ENCODE measurements around the gene GUCY1A1. TPM values are rescaled to one million over a fixed set of nuclear protein-coding genes. Genes with fewer than 3 reads are reported as not detected.

Gene GUCY1A1
- total RNA-seq, 2 donors from 2014 or later = 7.6 to 20.0 TPM

DNA sequence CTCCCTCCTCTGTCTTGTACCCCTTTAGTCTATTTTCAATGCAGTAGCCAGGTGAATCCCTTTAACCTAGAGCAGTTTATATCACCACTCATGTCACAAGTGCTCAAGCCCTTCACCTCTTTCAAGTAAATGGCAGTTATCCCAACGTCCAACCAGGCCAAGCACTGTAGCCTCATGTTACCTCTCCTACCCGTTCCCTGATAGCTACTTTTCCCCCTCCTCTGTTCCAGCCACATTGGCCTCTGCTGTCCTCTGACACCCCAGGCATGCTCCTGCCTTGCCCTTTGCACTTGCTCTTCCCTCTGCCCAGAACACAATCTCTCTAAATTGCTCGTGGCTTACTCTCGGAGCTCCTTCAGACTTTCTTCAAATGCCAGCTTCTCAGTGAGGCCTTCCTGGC lies 107.4 kb downstream of the GUCY1A1 start:
- intact Hi-C loops (cut with DNase I) = no loop called here
- WGBS, 2 donors = 56 to 69% methylated on average over 4 of the region's 4 CpGs
- peaks cover 23% of the 10 kb centered on the region for H3K4me1 ChIP-seq

GRCh38 chr4:155777971-155778735 lies 111.5 kb downstream of the GUCY1A1 start:
- Histone ChIP-seq H3K4me1 (peaks cover 24% of the 10 kb centered on the region), H3K27me3 (no peaks in the 10 kb centered on the region), H3K27ac (peak overlapping the region in 3 of 4 donors; percentile 71 to 86 (median 71)), H3K4me3 (no peak overlapping the region), H3K9me3 (no peaks in the 10 kb centered on the region), H3K36me3 (replicated peaks in 1 of 2; ENCODE audit: insufficient read depth in 1 of 2, low read depth in 2 of 2) (no peaks in the 10 kb centered on the region)
- 6 to 17% methylated on average over 3 of the region's 3 CpGs for WGBS, 2 donors
- intact Hi-C loops (cut with DNase I) = no loop called here
- peak; percentile 33 to 71 (median 56) for DNase-seq
- TF ChIP-seq CTCF (IDR thresholded peaks at IDR 0.05) (no peak), POLR2A (IDR thresholded peaks at IDR 0.05) (no peak)
- peak; percentile 96 for ATAC-seq

More for the DNA sequence above, 107.4 kb downstream of the GUCY1A1 start:
- Histone ChIP-seq H3K4me3 (no peak overlapping the region), H3K9me3 (no peaks in the 10 kb centered on the region), H3K36me3 (replicated peaks in 1 of 2; ENCODE audit: insufficient read depth in 1 of 2, low read depth in 2 of 2) (no peaks in the 10 kb centered on the region), H3K27ac (no peak overlapping the region), H3K27me3 (no peaks in the 10 kb centered on the region)
- ATAC-seq (no peak), DNase-seq (no peak)
- TF ChIP-seq POLR2A (IDR thresholded peaks at IDR 0.05) (no peak), CTCF (IDR thresholded peaks at IDR 0.05) (no peak)

DNA sequence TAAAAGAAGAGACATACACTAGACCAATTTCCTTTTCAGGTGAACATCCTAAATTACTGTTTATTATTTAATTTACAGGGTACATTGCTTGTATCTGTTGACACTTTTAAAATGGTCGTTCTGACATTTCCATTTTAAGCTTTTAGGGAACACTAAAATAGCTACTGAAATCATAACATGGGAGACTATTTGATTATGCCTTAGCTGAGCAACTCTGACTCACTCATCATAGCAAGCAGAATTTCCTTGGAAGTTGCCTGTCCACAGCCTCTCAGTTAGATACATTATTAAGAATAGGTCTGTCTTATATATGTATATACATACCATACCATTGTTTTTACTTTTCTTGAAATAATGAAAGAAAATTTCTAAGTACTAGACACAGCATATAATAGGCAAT lies 114.1 kb downstream of the GUCY1A1 start:
- intact Hi-C loops (cut with DNase I) = no loop called here
- no peaks in the 10 kb centered on the region for H3K9me3 ChIP-seq
- no peak overlapping the region for H3K27ac ChIP-seq

DNA sequence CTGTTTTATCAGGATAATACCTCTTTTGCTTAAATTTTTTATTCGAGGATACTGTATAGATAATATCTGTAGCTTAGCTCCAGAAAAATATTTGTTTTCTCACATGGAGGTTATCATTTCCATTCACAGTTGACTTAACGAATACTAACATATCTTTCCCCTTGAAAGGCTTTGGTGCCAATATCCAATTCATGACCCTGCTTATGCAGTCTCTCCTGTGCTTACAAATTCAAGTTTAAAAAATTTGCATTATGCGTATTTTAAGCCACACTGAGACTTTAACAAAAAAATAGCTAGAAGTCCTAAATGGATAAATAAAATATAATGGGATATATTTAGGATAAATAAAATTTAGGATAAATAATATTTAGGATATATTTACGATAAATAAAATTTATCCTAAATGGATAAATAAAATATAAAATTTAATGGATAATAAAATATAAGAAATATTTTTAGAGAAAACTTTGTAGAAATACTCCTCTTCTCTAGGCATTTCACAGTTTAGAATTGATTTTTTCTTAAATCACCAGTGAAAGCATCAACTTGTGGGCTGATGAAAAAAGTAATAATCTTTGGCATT lies 114.7 kb downstream of the GUCY1A1 start:
- Histone ChIP-seq H3K27ac (no peak overlapping the region), H3K4me1 (peaks cover 37% of the 10 kb centered on the region), H3K27me3 (no peaks in the 10 kb centered on the region), H3K4me3 (no peak overlapping the region), H3K9me3 (no peaks in the 10 kb centered on the region), H3K36me3 (replicated peaks in 1 of 2; ENCODE audit: insufficient read depth in 1 of 2, low read depth in 2 of 2) (no peaks in the 10 kb centered on the region)
- intact Hi-C loops (cut with DNase I) = no loop called here
- no peak for TF ChIP-seq POLR2A (IDR thresholded peaks at IDR 0.05)
- no peak for TF ChIP-seq CTCF (IDR thresholded peaks at IDR 0.05)
- no peak for ATAC-seq
- DNase-seq = no peak
- WGBS, 2 donors = 60 to 65% methylated on average over 4 of the region's 4 CpGs

More for the DNA sequence above, 114.1 kb downstream of the GUCY1A1 start:
- no peaks in the 10 kb centered on the region for H3K27me3 ChIP-seq
- H3K4me3 ChIP-seq = no peak overlapping the region
- ATAC-seq = no peak
- H3K4me1 ChIP-seq = peaks cover 37% of the 10 kb centered on the region
- WGBS, 2 donors = 58 to 70% methylated on average over 1 of the region's 1 CpG
- DNase-seq = no peak
- no peaks in the 10 kb centered on the region for H3K36me3 ChIP-seq (replicated peaks in 1 of 2; ENCODE audit: insufficient read depth in 1 of 2, low read depth in 2 of 2)
- TF ChIP-seq POLR2A (IDR thresholded peaks at IDR 0.05) = no peak

Other genes with a start within 250 kb of the GUCY1A1 start
- gene GUCY1B1, start 92.2 kb downstream of the GUCY1A1 start, total RNA-seq = 10 to 100 TPM in 1 of 2 donors, 1 to 10 TPM in 1; 9.6 to 11.9 TPM
- gene ASIC5, start 199.4 kb downstream of the GUCY1A1 start, total RNA-seq = not detected
- under 1 TPM in 1 of 2 donors, not detected in 1; 0.26 TPM for gene TDO2, start 236.8 kb downstream of the GUCY1A1 start, total RNA-seq